Measurements from ENCODE around the gene DAPP1. TPM values are rescaled to one million over a fixed set of nuclear protein-coding genes. Genes with fewer than 3 reads are reported as not detected.

The DAPP1 gene
- total and polyA plus RNA-seq, 10 of the 15 experiments (the other 5 are each of a cell fraction or from before 2014, with no cell fraction given): 46.5 to 147 (median 74.2) TPM

DNA sequence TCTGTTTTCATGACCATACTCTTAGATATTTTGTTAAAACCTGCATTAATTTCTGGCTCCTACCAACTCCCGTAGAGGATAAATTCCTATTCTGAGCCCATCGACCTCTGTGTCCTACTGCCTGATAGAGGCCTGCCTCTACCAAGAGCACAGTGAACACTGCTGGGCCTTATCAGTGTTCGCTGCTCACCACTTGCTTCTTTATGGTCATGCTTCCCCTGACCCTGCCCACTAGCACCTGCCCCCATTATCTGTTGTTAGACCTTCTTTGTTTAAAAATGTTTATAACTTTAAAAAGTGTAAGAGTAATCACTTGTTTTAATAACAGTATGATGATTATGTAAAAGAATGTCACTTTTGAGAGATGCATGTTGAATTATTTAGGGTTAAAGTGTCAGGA lies 6.1 kb downstream of the DAPP1 start (continued):
- TF ChIP-seq, protein P1, sequence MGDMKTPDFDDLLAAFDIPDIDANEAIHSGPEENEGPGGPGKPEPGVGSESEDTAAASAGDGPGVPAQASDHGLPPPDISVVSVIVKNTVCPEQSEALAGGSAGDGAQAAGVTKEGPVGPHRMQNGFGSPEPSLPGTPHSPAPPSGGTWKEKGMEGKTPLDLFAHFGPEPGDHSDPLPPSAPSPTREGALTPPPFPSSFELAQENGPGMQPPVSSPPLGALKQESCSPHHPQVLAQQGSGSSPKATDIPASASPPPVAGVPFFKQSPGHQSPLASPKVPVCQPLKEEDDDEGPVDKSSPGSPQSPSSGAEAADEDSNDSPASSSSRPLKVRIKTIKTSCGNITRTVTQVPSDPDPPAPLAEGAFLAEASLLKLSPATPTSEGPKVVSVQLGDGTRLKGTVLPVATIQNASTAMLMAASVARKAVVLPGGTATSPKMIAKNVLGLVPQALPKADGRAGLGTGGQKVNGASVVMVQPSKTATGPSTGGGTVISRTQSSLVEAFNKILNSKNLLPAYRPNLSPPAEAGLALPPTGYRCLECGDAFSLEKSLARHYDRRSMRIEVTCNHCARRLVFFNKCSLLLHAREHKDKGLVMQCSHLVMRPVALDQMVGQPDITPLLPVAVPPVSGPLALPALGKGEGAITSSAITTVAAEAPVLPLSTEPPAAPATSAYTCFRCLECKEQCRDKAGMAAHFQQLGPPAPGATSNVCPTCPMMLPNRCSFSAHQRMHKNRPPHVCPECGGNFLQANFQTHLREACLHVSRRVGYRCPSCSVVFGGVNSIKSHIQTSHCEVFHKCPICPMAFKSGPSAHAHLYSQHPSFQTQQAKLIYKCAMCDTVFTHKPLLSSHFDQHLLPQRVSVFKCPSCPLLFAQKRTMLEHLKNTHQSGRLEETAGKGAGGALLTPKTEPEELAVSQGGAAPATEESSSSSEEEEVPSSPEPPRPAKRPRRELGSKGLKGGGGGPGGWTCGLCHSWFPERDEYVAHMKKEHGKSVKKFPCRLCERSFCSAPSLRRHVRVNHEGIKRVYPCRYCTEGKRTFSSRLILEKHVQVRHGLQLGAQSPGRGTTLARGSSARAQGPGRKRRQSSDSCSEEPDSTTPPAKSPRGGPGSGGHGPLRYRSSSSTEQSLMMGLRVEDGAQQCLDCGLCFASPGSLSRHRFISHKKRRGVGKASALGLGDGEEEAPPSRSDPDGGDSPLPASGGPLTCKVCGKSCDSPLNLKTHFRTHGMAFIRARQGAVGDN (IDR thresholded peaks at IDR 0.05): no peak

DNA sequence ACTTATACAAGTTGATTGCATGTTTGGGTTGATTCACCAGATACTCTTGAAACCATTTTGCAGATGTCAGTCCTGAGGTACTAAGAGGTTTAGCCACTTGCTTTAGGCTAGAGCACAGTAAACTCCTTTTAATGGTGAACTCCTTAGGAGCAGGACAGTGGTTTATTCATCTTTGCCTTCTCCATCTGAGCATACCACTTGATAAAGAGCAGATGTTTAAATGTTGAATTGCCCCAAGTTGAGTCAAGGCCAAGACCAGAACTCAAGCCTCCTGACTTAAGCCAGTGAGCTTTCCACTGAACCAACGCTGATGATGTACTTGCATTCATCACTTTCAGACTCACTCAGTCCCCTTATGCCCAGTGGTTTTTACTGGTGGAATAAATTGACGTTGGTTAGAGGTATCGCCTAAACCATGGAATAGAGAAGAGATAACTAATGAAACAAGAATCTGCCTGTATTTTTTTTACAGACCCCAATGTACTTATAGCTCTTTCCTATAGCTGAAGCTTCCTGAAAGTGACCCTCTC lies 7.5 kb downstream of the DAPP1 start:
- FAIRE-seq (no peak), ATAC-seq (peak; percentile 12), DNase-seq (ENCODE audit: low read depth, low spot score) (no peak)
- POLR2A ChIA-PET: interaction anchor here (0.9 to 1.1 kb wide), 4 partner anchors 9 to 125 kb away, joined by 3 to 6 read pairs (median 3); no protein-coding TSS in a partner anchor
- H4K20me1 ChIP-seq (ENCODE audit: control insufficient read depth, insufficient read depth): peaks cover 3% of the 10 kb centered on the region
- 12% methylated on average over 3 of the region's 3 CpGs for WGBS (ENCODE audit: insufficient coverage, insufficient replicate concordance, low lambda C conversion rate, missing lambda C conversion rate)
- H3K4me3 ChIP-seq: no peak overlapping the region
- BruUV-seq (replicated peaks): no TSS peak
- no peak overlapping the region for H2AFZ ChIP-seq (ENCODE audit: control insufficient read depth, low read depth, low read length)
- SMC1A ChIA-PET (ENCODE audit: uncharacterized antibody, unreplicated experiment): interaction anchor here (0.8 to 3.3 kb wide), 11 partner anchors 10 to 127 kb away, joined by 3 to 16 read pairs (median 3); no protein-coding TSS in a partner anchor
- H3K27ac ChIP-seq (ENCODE audit: control insufficient read depth, insufficient read depth): 0 out of 2 replicates have a peak overlapping the region, but pooled peaks have one; percentile 5
- peaks cover 90% of the 10 kb centered on the region for H3K79me2 ChIP-seq (ENCODE audit: control insufficient read depth, insufficient read depth, low read length)
- in situ Hi-C loops (cut with MboI) (loop anchor here (5.0 kb wide), 1 partner anchor 123 kb away; the partner anchor contains the start of gene DNAJB14), intact Hi-C loops (cut with micrococcal nuclease; ENCODE audit: unreplicated experiment) (loop anchor here (10.0 kb wide), 2 partner anchors 829 to 899 kb away; partner anchors contain the start of genes EIF4E and METAP1)
- peaks cover 0 to 1% of the 10 kb centered on the region in 2 experiments; a peak in 2 of 4 replicates for H3K36me3 ChIP-seq (ENCODE audit: control insufficient read depth in 2 of 2, insufficient read depth in 2 of 2, low read length in 1 of 2)
- peaks cover 17% of the 10 kb centered on the region; the same call in 1 of the 2 replicates for H3K4me1 ChIP-seq (ENCODE audit: control insufficient read depth, insufficient read depth, low read length)
- no peaks in the 10 kb centered on the region for H3K9me3 ChIP-seq (replicated peaks; ENCODE audit: control insufficient read depth, insufficient read depth, low read length)
- CTCF ChIA-PET: interaction anchor here (1.1 to 3.5 kb wide), 5 partner anchors 9 to 61 kb away, joined by 3 to 15 read pairs (median 5); no protein-coding TSS in a partner anchor
- RAD21 ChIA-PET (ENCODE audit: unreplicated experiment): interaction anchor here (0.8 to 3.9 kb wide), 5 partner anchors 12 to 230 kb away, joined by 3 to 17 read pairs (median 5); no protein-coding TSS in a partner anchor
- H3K27me3 ChIP-seq (replicated peaks in 1 of 2; ENCODE audit: control insufficient read depth in 2 of 2, insufficient read depth in 2 of 2, low read length in 1 of 2): no peaks in the 10 kb centered on the region
- H3K4me2 ChIP-seq (ENCODE audit: control insufficient read depth, insufficient read depth): peak overlapping the region; percentile 55
- H3K9ac ChIP-seq (ENCODE audit: control insufficient read depth, insufficient read depth, low read length): no peak overlapping the region
- no peak for TF ChIP-seq NRF1 (conservative IDR thresholded peaks at IDR 0.05; ENCODE audit: low read depth, low read length)
- TF ChIP-seq CHD2 (IDR thresholded peaks at IDR 0.05; ENCODE audit: borderline replicate concordance, low read depth, low read length): no peak
- TF ChIP-seq, protein P2, sequence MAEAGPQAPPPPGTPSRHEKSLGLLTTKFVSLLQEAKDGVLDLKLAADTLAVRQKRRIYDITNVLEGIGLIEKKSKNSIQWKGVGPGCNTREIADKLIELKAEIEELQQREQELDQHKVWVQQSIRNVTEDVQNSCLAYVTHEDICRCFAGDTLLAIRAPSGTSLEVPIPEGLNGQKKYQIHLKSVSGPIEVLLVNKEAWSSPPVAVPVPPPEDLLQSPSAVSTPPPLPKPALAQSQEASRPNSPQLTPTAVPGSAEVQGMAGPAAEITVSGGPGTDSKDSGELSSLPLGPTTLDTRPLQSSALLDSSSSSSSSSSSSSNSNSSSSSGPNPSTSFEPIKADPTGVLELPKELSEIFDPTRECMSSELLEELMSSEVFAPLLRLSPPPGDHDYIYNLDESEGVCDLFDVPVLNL (IDR thresholded peaks at IDR 0.05; ENCODE audit: low read depth, low read length): no peak
- TF ChIP-seq, protein P3, sequence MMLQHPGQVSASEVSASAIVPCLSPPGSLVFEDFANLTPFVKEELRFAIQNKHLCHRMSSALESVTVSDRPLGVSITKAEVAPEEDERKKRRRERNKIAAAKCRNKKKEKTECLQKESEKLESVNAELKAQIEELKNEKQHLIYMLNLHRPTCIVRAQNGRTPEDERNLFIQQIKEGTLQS (IDR thresholded peaks at IDR 0.05; ENCODE audit: borderline replicate concordance, extremely low read depth, low read depth, low read length): no peak
- no peak for TF ChIP-seq ETV6 (conservative IDR thresholded peaks at IDR 0.05 in 1 of 2, IDR thresholded peaks at IDR 0.05 in 1 of 2; ENCODE audit: borderline replicate concordance in 1 of 2, low read depth in 1 of 2)
- TF ChIP-seq, protein P4, sequence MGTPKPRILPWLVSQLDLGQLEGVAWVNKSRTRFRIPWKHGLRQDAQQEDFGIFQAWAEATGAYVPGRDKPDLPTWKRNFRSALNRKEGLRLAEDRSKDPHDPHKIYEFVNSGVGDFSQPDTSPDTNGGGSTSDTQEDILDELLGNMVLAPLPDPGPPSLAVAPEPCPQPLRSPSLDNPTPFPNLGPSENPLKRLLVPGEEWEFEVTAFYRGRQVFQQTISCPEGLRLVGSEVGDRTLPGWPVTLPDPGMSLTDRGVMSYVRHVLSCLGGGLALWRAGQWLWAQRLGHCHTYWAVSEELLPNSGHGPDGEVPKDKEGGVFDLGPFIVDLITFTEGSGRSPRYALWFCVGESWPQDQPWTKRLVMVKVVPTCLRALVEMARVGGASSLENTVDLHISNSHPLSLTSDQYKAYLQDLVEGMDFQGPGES (IDR thresholded peaks at IDR 0.05): no peak
- TF ChIP-seq TCF7 (IDR thresholded peaks at IDR 0.05; ENCODE audit: borderline replicate concordance): no peak
- no peak for TF ChIP-seq TBL1XR1 (IDR thresholded peaks at IDR 0.05; ENCODE audit: low read depth, low read length)
- TF ChIP-seq IRF4 (IDR thresholded peaks at IDR 0.05; ENCODE audit: low read depth, low read length): no peak
- no peak for TF ChIP-seq NR2C2 (IDR thresholded peaks at IDR 0.05; ENCODE audit: borderline replicate concordance, control insufficient read depth, insufficient read length, low read depth)
